ENCODE data around the gene CFC1B.
"Not testable (repeated sequence)": the region's sequence is repeated elsewhere in the genome, so short reads cannot be mapped to it uniquely, and the experiment has no call there.

Gene CFC1B

DNA sequence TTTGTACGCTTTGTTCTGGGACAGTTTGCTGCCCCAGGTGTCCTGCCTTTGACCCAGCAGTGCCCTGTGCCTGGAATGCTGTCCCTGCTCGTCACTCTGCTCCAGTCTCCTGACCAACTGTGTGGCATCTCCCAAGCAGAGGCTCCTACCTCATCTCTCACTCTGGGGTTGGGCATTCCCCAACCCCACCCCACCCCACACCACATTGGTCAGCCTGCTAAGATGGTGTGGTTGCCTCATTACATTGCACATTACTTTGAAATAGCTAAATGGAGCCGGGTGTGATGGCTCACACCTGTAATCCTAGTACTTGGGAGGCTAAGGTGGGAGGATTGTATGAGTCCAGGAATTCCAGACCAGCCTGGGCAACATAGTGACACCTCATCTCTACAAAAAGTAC, 50.9 kb downstream of the CFC1B start:
- not testable (repeated sequence) for DNase-seq

DNA sequence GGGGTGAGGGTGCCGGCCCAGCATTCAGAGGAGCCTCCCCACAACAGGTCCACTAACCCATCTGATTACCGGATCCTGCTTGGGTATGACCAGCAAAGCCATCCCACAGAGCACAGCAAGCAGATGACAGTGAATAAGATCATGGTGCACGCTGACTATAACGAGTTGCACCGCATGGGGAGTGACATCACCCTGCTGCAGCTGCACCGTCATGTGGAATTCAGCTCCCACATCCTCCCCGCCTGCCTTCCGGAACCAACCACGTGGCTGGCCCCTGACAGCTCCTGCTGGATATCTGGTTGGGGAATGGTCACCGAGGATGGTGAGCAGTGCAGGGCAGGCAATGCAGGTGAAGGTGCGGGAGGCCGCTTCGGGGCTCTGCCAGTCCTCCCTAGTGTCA, 53.2 kb downstream of the CFC1B start:
- not testable (repeated sequence) for DNase-seq

DNA sequence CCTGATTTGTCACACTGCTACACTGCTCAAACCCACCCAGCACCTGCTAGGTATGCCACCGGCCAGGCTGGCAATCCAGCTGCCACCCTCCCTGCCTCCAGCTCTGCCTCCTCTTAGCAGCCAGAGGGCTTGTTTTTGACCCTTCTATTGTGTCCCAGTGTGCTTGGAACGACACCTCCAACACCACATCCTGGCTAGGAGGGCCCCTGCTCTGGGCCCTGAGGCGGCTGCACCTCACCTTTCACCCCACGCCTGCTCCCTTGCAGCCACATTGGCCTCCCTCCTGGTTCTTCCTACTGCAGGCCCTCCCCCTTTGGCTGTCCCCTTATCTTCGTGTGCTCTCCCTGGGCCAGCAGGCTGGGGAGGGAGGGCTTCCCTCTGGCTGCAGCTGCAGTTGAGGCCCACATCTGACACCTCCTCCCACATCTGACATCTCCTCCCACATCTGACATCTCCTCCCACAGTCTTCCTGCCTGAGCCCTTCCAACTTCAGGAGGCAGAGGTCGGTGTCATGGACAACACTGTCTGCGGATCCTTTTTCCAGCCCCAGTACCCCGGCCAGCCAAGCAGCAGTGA, 55.3 kb downstream of the CFC1B start:
- DNase-seq: not testable (repeated sequence)

DNA sequence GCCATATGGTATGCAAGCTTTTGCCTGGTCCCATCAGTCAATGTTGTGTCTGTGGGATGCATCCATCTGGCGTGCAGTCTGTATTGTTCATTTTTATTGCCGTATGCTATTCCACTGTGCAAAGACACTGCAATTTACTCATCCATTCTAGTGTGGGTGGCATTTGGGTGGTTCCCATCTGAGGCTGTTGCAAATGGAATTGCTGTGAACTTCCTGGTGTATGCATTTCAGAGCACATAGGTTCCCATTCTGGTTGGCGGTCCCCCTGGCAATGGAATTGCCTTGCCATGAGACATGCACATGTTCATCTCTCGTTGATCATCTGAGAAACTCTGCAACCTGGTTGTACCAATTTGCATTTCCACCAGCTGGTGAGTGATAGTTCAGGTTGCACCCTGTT, 56.5 kb downstream of the CFC1B start:
- DNase-seq: not testable (repeated sequence)

Data from CD4-positive, alpha-beta T cell treated with Interferon gamma for 1 hour (primary cell).